Endodermal cell (in vitro differentiated cells): Measurements from ENCODE around the gene CCNI2. TPM values are rescaled to one million over a fixed set of nuclear protein-coding genes. Genes with fewer than 3 reads are reported as not detected.

Experiments
- DNase-seq: peaks from one replicate; pipeline ENCODE4 v3.0.0-alpha.2; 2017
- H3K27ac ChIP-seq: 2 replicates; pipeline ENCODE4 v1.5.1; 2013; ENCODE audit warnings: mild to moderate bottlenecking, low read depth, low read length, moderate library complexity
- H3K27me3 ChIP-seq: 2 replicates; pipeline ENCODE4 v1.6.1; 2013; ENCODE audit warnings: mild to moderate bottlenecking, low read length, moderate library complexity; ENCODE audit not compliant: insufficient read depth, control insufficient read depth, poor library complexity, severe bottlenecking
- H3K36me3 ChIP-seq: 2 replicates; pipeline ENCODE4 v1.7.0; 2013; ENCODE audit warnings: mild to moderate bottlenecking, low read length, moderate library complexity; ENCODE audit not compliant: control insufficient read depth, insufficient read depth
- H3K4me1 ChIP-seq: one replicate; pipeline ENCODE4 v1.7.0; 2013; ENCODE audit warnings: low read length; ENCODE audit not compliant: control insufficient read depth, insufficient read depth
- H3K4me3 ChIP-seq: 2 replicates; pipeline ENCODE4 v1.5.1; 2013; ENCODE audit warnings: mild to moderate bottlenecking, low read length, moderate library complexity
- H3K9ac ChIP-seq: 2 replicates; pipeline ENCODE4 v1.6.1; 2013; ENCODE audit warnings: mild to moderate bottlenecking, low read length, moderate library complexity; ENCODE audit not compliant: poor library complexity, severe bottlenecking; ENCODE audit errors: extremely low read depth
- H3K9me3 ChIP-seq: 2 replicates; pipeline ENCODE4 v1.6.1; 2013; ENCODE audit warnings: mild to moderate bottlenecking, low read length, moderate library complexity; ENCODE audit not compliant: control insufficient read depth
- H3K27ac Mint-ChIP-seq: 2 replicates; pipeline ENCODE4 v1.8.0; 2020; ENCODE audit warnings: mixed read lengths
- H3K27me3 Mint-ChIP-seq: 2 replicates; pipeline ENCODE4 v1.8.0; 2021; ENCODE audit warnings: mild to moderate bottlenecking, mixed read lengths; ENCODE audit not compliant: insufficient read depth
- H3K36me3 Mint-ChIP-seq: 2 replicates; pipeline ENCODE4 v1.8.0; 2020; ENCODE audit warnings: low read depth, mixed read lengths
- H3K4me1 Mint-ChIP-seq: 2 replicates; pipeline ENCODE4 v1.8.0; 2020; ENCODE audit warnings: mixed read lengths
- H3K4me3 Mint-ChIP-seq: 2 replicates; pipeline ENCODE4 v1.8.0; 2020; ENCODE audit warnings: mild to moderate bottlenecking, moderate library complexity, mixed read lengths
- H3K9me3 Mint-ChIP-seq: 2 replicates; pipeline ENCODE4 v1.8.0; 2020; ENCODE audit warnings: mild to moderate bottlenecking, mixed read lengths
- CTCF ChIP-seq: fragments of 200-600 bp; sonication (generic); conservative IDR thresholded peaks from 2 replicates; pipeline ENCODE4 v1.5.0; 2021; ENCODE audit warnings: antibody characterized with exemption, mild to moderate bottlenecking
- WGBS, 2 experiments: methylation state at CpG; one replicate each; pipeline versions ENCODE4 v1.1.5 to v1.1.7; 2013; ENCODE audit warnings: missing lambda C conversion rate in 2 of 2, mixed read lengths in 1 of 2; ENCODE audit not compliant: insufficient coverage in 1 of 2, insufficient read length in 1 of 2; 5-methylcytosine and 5-hydroxymethylcytosine counted together
- total RNA-seq, 2 donors: library from RNA; stranded (reverse); fragmentation: NEBNext Ultra II Directional in 1 of 2; extraction: Animal tissue kit (Norgen Biotek cat#: 25700) in 1 of 2; gene quantifications; 2 replicates in 1 of 2; 3 replicates in 1 of 2; pipeline ENCODE4 v1.2.1, GENCODE V29; 2021

CCNI2 gene
- total RNA-seq, 2 donors from 2014 or later = 1.2 to 1.3 TPM

- Mint-ChIP-seq H3K9me3 (no peaks in the 10 kb centered on the region), H3K36me3 (no peaks in the 10 kb centered on the region), H3K27me3 (peaks cover 37% of the 10 kb centered on the region), H3K27ac (no peak overlapping the region), H3K4me1 (peaks cover 9% of the 10 kb centered on the region), H3K4me3 (no peak overlapping the region)
- Histone ChIP-seq H3K9me3 (no peaks in the 10 kb centered on the region), H3K9ac (no peak overlapping the region), H3K4me1 (peaks cover 6% of the 10 kb centered on the region), H3K36me3 (no peaks in the 10 kb centered on the region), H3K27me3 (peaks cover 31% of the 10 kb centered on the region), H3K4me3 (no peak overlapping the region), H3K27ac (no peak overlapping the region)
- no peak for DNase-seq
- WGBS, 2 experiments = 92 to 100% methylated on average over 3 to 5 of the region's 5 CpGs
- no peak for TF ChIP-seq CTCF
Measured at GRCh38 chr5:132774896-132775295, 27.7 kb downstream of the CCNI2 start.

GRCh38 chr5:132775476-132775961 lies 28.3 kb downstream of the CCNI2 start:
- no peaks in the 10 kb centered on the region for H3K9me3 ChIP-seq
- TF ChIP-seq CTCF = no peak
- H3K27ac Mint-ChIP-seq = no peak overlapping the region
- H3K36me3 ChIP-seq = no peaks in the 10 kb centered on the region
- H3K9me3 Mint-ChIP-seq = no peaks in the 10 kb centered on the region
- no peak overlapping the region for H3K27ac ChIP-seq
- peak overlapping the region; percentile 80 for H3K4me3 ChIP-seq
- H3K4me3 Mint-ChIP-seq = no peak overlapping the region
- H3K4me1 ChIP-seq = peaks cover 5% of the 10 kb centered on the region
- H3K4me1 Mint-ChIP-seq = peaks cover 9% of the 10 kb centered on the region
- H3K9ac ChIP-seq = no peak overlapping the region
- WGBS, 2 experiments = 85 to 89% methylated on average over 5 to 7 of the region's 7 CpGs
- peaks cover 38% of the 10 kb centered on the region for H3K27me3 ChIP-seq
- H3K27me3 Mint-ChIP-seq = peaks cover 39% of the 10 kb centered on the region
- DNase-seq = no peak
- no peaks in the 10 kb centered on the region for H3K36me3 Mint-ChIP-seq

DNA sequence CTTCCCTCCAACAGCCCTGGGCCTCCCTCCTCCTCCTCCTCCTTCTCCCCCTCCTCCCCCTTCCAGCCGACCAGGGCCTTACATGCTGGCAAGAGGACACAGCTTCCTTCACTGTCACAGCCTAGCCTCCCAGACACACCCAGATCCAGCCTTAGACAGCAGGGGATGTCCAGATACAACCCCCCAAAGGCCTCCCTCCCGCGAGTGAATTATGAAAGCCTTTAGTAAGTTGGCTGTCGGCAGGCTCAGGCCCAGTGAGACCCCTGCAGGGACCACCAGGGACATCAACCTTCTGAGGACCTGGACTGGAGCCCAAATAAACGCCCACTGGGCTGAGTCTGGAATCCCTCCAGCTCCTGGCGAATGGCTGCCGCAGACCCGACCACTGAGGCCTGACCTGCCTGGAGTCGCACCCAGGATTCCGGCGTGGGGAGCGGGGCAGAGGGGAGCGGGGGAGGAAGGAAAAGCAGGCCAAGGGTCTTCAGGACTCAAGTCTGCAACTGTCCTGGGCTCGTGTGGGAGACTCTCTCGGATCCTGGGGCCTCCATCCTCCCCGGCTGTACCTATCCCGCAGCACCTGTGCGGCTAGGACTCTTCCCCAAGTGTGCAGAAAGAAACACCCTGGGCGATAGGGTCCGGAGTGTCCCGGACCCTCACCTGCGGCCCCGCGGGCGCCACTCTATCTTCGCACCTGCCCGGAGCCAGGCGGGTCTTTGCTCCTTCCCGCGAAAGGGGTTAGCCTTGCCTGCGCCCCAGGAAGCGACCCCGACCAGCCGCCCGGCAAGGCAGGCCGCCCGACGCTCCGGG lies 29.1 kb downstream of the CCNI2 start:
- WGBS, 2 experiments = 2 to 7% methylated on average over 9 to 39 of the region's 39 CpGs
- TF ChIP-seq CTCF = peak; percentile 17

More for the DNA sequence above, 29.1 kb downstream of the CCNI2 start:
- peaks cover 46% of the 10 kb centered on the region for H3K27me3 Mint-ChIP-seq
- peak overlapping the region; percentile 41 for H3K9ac ChIP-seq
- no peaks in the 10 kb centered on the region for H3K9me3 ChIP-seq
- peak overlapping the region; percentile 61 for H3K4me3 Mint-ChIP-seq
- peaks cover 2% of the 10 kb centered on the region for H3K4me1 ChIP-seq
- H3K4me3 ChIP-seq = peak overlapping the region; percentile 80
- no peaks in the 10 kb centered on the region for H3K36me3 ChIP-seq
- no peaks in the 10 kb centered on the region for H3K36me3 Mint-ChIP-seq
- no peak overlapping the region for H3K27ac Mint-ChIP-seq
- peak; percentile 71 for DNase-seq
- H3K4me1 Mint-ChIP-seq = peaks cover 3% of the 10 kb centered on the region
- H3K27ac ChIP-seq = no peak overlapping the region
- H3K27me3 ChIP-seq = peaks cover 46% of the 10 kb centered on the region
- no peaks in the 10 kb centered on the region for H3K9me3 Mint-ChIP-seq
